Progenitor cell of endocrine pancreas (in vitro differentiated cells): ENCODE measurements around the gene LRP3. TPM values are rescaled to one million over a fixed set of nuclear protein-coding genes. Genes with fewer than 3 reads are reported as not detected.

Source experiments
- DNase-seq: peaks from one replicate; pipeline ENCODE4 v3.0.0; 2021; ENCODE audit warnings: low spot score; ENCODE audit not compliant: unreplicated experiment
- H3K27ac Mint-ChIP-seq: 2 replicates; pipeline ENCODE4 v1.8.0; 2021; ENCODE audit warnings: mild to moderate bottlenecking, moderate library complexity, mixed read lengths
- H3K27me3 Mint-ChIP-seq: 2 replicates; pipeline ENCODE4 v1.8.0; 2021; ENCODE audit warnings: mixed read lengths
- H3K36me3 Mint-ChIP-seq: 2 replicates; pipeline ENCODE4 v1.8.0; 2022; ENCODE audit warnings: mixed read lengths; ENCODE audit not compliant: insufficient read depth
- H3K4me1 Mint-ChIP-seq: 2 replicates; pipeline ENCODE4 v1.8.0; 2021; ENCODE audit warnings: low read depth, mixed read lengths
- H3K4me3 Mint-ChIP-seq: 2 replicates; pipeline ENCODE4 v1.8.0; 2021; ENCODE audit warnings: low read depth, mild to moderate bottlenecking, moderate library complexity, mixed read lengths
- H3K9me3 Mint-ChIP-seq: 2 replicates; pipeline ENCODE4 v1.8.0; 2021; ENCODE audit warnings: low read depth, mixed read lengths
- CTCF ChIP-seq: fragments of 200-600 bp; sonication (generic); IDR thresholded peaks from one replicate; pipeline ENCODE4 v1.5.0; 2021; ENCODE audit warnings: antibody characterized with exemption, mild to moderate bottlenecking; ENCODE audit not compliant: unreplicated experiment
- total RNA-seq: library from RNA; stranded (reverse); gene quantifications from 2 replicates; pipeline ENCODE4 v1.2.1, GENCODE V29; 2021

LRP3 gene
- total RNA-seq, 1 donor from 2014 or later: 51.2 TPM

- no peak overlapping the region for H3K27ac Mint-ChIP-seq
- no peaks in the 10 kb centered on the region for H3K9me3 Mint-ChIP-seq
- no peaks in the 10 kb centered on the region for H3K4me1 Mint-ChIP-seq
- peaks cover 2% of the 10 kb centered on the region for H3K36me3 Mint-ChIP-seq
- H3K27me3 Mint-ChIP-seq: no peaks in the 10 kb centered on the region
- H3K4me3 Mint-ChIP-seq: no peak overlapping the region
- DNase-seq: no peak
- no peak for TF ChIP-seq CTCF
Observed at GRCh38 chr19:33205531-33206260, 11.6 kb downstream of the LRP3 start.

- no peaks in the 10 kb centered on the region for H3K9me3 Mint-ChIP-seq
- peaks cover 2% of the 10 kb centered on the region for H3K36me3 Mint-ChIP-seq
- H3K4me1 Mint-ChIP-seq: no peaks in the 10 kb centered on the region
- no peaks in the 10 kb centered on the region for H3K27me3 Mint-ChIP-seq
- no peak for TF ChIP-seq CTCF
- no peak for DNase-seq
- no peak overlapping the region for H3K27ac Mint-ChIP-seq
- no peak overlapping the region for H3K4me3 Mint-ChIP-seq
Observed at GRCh38 chr19:33206261-33207039, 12.3 kb downstream of the LRP3 start.

- no peak overlapping the region for H3K27ac Mint-ChIP-seq
Observed at GRCh38 chr19:33207040-33207620, 13.0 kb downstream of the LRP3 start.

GRCh38 chr19:33207903-33208302 lies 13.8 kb downstream of the LRP3 start:
- Mint-ChIP-seq H3K9me3 (no peaks in the 10 kb centered on the region), H3K27me3 (no peaks in the 10 kb centered on the region), H3K36me3 (peaks cover 1% of the 10 kb centered on the region), H3K27ac (no peak overlapping the region), H3K4me3 (no peak overlapping the region), H3K4me1 (no peaks in the 10 kb centered on the region)
- DNase-seq: no peak
- no peak for TF ChIP-seq CTCF

More at GRCh38 chr19:33207040-33207620, 13.0 kb downstream of the LRP3 start:
- Mint-ChIP-seq H3K4me1 (no peaks in the 10 kb centered on the region), H3K9me3 (no peaks in the 10 kb centered on the region), H3K4me3 (no peak overlapping the region), H3K27me3 (no peaks in the 10 kb centered on the region), H3K36me3 (peaks cover 2% of the 10 kb centered on the region)
- TF ChIP-seq CTCF: no peak
- DNase-seq: no peak

GRCh38 chr19:33208371-33208895 lies 14.3 kb downstream of the LRP3 start:
- Mint-ChIP-seq H3K4me1 (no peaks in the 10 kb centered on the region), H3K36me3 (no peaks in the 10 kb centered on the region), H3K4me3 (no peak overlapping the region), H3K9me3 (no peaks in the 10 kb centered on the region), H3K27me3 (no peaks in the 10 kb centered on the region), H3K27ac (no peak overlapping the region)
- no peak for TF ChIP-seq CTCF
- DNase-seq: no peak
